Mesendoderm (in vitro differentiated cells): ENCODE measurements around the gene CSF3R.

Experiments used
- DNase-seq: peaks from one replicate; pipeline ENCODE4 v3.0.0; 2013
- H2AK5ac ChIP-seq: 2 replicates; pipeline ENCODE4 v1.6.1; 2013; ENCODE audit warnings: low read length, inconsistent platforms
- H2BK120ac ChIP-seq: 2 replicates; pipeline ENCODE4 v1.6.1; 2013; ENCODE audit warnings: low read depth, mild to moderate bottlenecking, low read length, moderate library complexity, mixed read lengths
- H2BK15ac ChIP-seq: replicated peaks from 2 replicates; pipeline ENCODE4 v1.6.1; 2013; ENCODE audit warnings: low read depth, mild to moderate bottlenecking, moderate library complexity
- H2BK5ac ChIP-seq: 2 replicates; pipeline ENCODE4 v1.6.1; 2013; ENCODE audit warnings: low read length, inconsistent platforms
- H3K18ac ChIP-seq: 2 replicates; pipeline ENCODE4 v1.6.1; 2013; ENCODE audit warnings: mild to moderate bottlenecking, low read length, mixed read lengths
- H3K23ac ChIP-seq: one replicate; pipeline ENCODE4 v1.6.1; 2013; ENCODE audit warnings: low read length
- H3K27ac ChIP-seq: 2 replicates; pipeline ENCODE4 v1.5.1; 2013; ENCODE audit warnings: low read depth, mild to moderate bottlenecking, inconsistent platforms, low read length, moderate library complexity
- H3K27me3 ChIP-seq: 2 replicates; pipeline ENCODE4 v1.6.1; 2013; ENCODE audit warnings: low read length, control low read depth, mild to moderate bottlenecking, inconsistent platforms; ENCODE audit not compliant: insufficient read depth, poor library complexity
- H3K36me3 ChIP-seq: 2 replicates; pipeline ENCODE4 v1.6.1; 2013; ENCODE audit warnings: low read length, inconsistent platforms; ENCODE audit not compliant: control insufficient read depth, insufficient read depth
- H3K4ac ChIP-seq: one replicate; pipeline ENCODE4 v1.6.1; 2013; ENCODE audit warnings: low read depth, mild to moderate bottlenecking, low read length, moderate library complexity
- H3K4me1 ChIP-seq: 2 replicates; pipeline ENCODE4 v1.6.1; 2013; ENCODE audit warnings: low read depth, low read length, inconsistent platforms; ENCODE audit not compliant: control insufficient read depth
- H3K4me2 ChIP-seq: 2 replicates; pipeline ENCODE4 v1.6.1; 2013; ENCODE audit warnings: low read length
- H3K4me3 ChIP-seq: 2 replicates; pipeline ENCODE4 v1.5.1; 2013; ENCODE audit warnings: mild to moderate bottlenecking, low read length
- H3K56ac ChIP-seq: one replicate; pipeline ENCODE4 v1.6.1; 2013; ENCODE audit warnings: low read length
- H3K79me1 ChIP-seq: 2 replicates; pipeline ENCODE4 v1.6.1; 2013; ENCODE audit warnings: low read length, inconsistent platforms
- H3K79me2 ChIP-seq: 2 replicates; pipeline ENCODE4 v1.6.1; 2013; ENCODE audit warnings: mild to moderate bottlenecking, low read length; ENCODE audit not compliant: control insufficient read depth, insufficient read depth
- H3K9ac ChIP-seq: 2 replicates; pipeline ENCODE4 v1.6.1; 2013; ENCODE audit warnings: low read length, inconsistent platforms
- H4K5ac ChIP-seq: one replicate; pipeline ENCODE4 v1.6.1; 2013; ENCODE audit warnings: low read length
- H4K8ac ChIP-seq: one replicate; pipeline ENCODE4 v1.6.1; 2013; ENCODE audit warnings: low read depth, mild to moderate bottlenecking, control low read depth, low read length, moderate library complexity
- WGBS: extraction: QIAGEN DNeasy Blood & Tissue Kit; methylation state at CpG from one replicate; pipeline ENCODE4 v1.1.7; 2013; ENCODE audit warnings: low lambda C conversion rate, missing lambda C conversion rate; ENCODE audit not compliant: insufficient coverage; ENCODE audit errors: extremely low coverage; 5-methylcytosine and 5-hydroxymethylcytosine counted together

Gene CSF3R

GRCh38 chr1:36433102-36433501 lies 49.6 kb downstream of the CSF3R start:
- Histone ChIP-seq H3K56ac (no peak overlapping the region), H3K36me3 (no peaks in the 10 kb centered on the region), H3K4ac (no peak overlapping the region), H2BK15ac (no peak overlapping the region), H3K27me3 (no peaks in the 10 kb centered on the region), H3K18ac (no peak overlapping the region), H3K9ac (no peak overlapping the region), H3K4me2 (no peak overlapping the region), H2BK120ac (no peak overlapping the region), H3K4me1 (no peaks in the 10 kb centered on the region), H3K27ac (no peak overlapping the region), H3K4me3 (no peak overlapping the region), H4K8ac (no peak overlapping the region), H3K23ac (no peak overlapping the region), H3K79me1 (no peaks in the 10 kb centered on the region), H2AK5ac (no peak overlapping the region), H2BK5ac (no peak overlapping the region), H4K5ac (no peak overlapping the region), H3K79me2 (no peaks in the 10 kb centered on the region)
- WGBS, result no CpG with 5 or more reads among the region's 1 CpG
- DNase-seq, result no peak

GRCh38 chr1:36432616-36433015 lies 50.1 kb downstream of the CSF3R start:
- Histone ChIP-seq H4K8ac (no peak overlapping the region), H3K4me2 (no peak overlapping the region), H3K4ac (no peak overlapping the region), H3K9ac (no peak overlapping the region), H3K27ac (no peak overlapping the region), H2BK15ac (no peak overlapping the region), H2AK5ac (no peak overlapping the region), H3K79me2 (no peaks in the 10 kb centered on the region), H2BK120ac (no peak overlapping the region), H3K36me3 (no peaks in the 10 kb centered on the region), H3K79me1 (no peaks in the 10 kb centered on the region), H3K27me3 (no peaks in the 10 kb centered on the region), H3K4me1 (no peaks in the 10 kb centered on the region), H3K18ac (no peak overlapping the region), H2BK5ac (no peak overlapping the region), H3K23ac (no peak overlapping the region), H3K4me3 (no peak overlapping the region), H4K5ac (no peak overlapping the region), H3K56ac (no peak overlapping the region)
- DNase-seq, result no peak
- no CpG with 5 or more reads among the region's 4 CpGs for WGBS

GRCh38 chr1:36425791-36426190 lies 56.9 kb downstream of the CSF3R start:
- Histone ChIP-seq H3K27ac (no peak overlapping the region), H2BK5ac (no peak overlapping the region)
- WGBS, result no CpG with 5 or more reads among the region's 4 CpGs

GRCh38 chr1:36421649-36422048 lies 61.1 kb downstream of the CSF3R start:
- Histone ChIP-seq H3K4ac (no peak overlapping the region), H4K8ac (no peak overlapping the region), H3K27ac (no peak overlapping the region), H3K9ac (no peak overlapping the region), H2AK5ac (no peak overlapping the region), H4K5ac (no peak overlapping the region), H3K4me2 (no peak overlapping the region), H3K27me3 (no peaks in the 10 kb centered on the region), H3K56ac (no peak overlapping the region), H2BK120ac (no peak overlapping the region), H3K79me1 (no peaks in the 10 kb centered on the region), H2BK5ac (no peak overlapping the region), H3K23ac (no peak overlapping the region), H3K79me2 (no peaks in the 10 kb centered on the region), H3K4me1 (no peaks in the 10 kb centered on the region), H3K18ac (no peak overlapping the region), H3K4me3 (no peak overlapping the region), H3K36me3 (no peaks in the 10 kb centered on the region), H2BK15ac (no peak overlapping the region)
- WGBS, result no CpG with 5 or more reads among the region's 7 CpGs
- no peak for DNase-seq

More at GRCh38 chr1:36425791-36426190, 56.9 kb downstream of the CSF3R start:
- no peak overlapping the region for H3K18ac ChIP-seq
- H3K9ac ChIP-seq, result no peak overlapping the region
- no peaks in the 10 kb centered on the region for H3K36me3 ChIP-seq
- no peak overlapping the region for H3K4ac ChIP-seq
- no peak for DNase-seq
- H2AK5ac ChIP-seq, result no peak overlapping the region
- no peak overlapping the region for H4K5ac ChIP-seq
- H3K4me3 ChIP-seq, result no peak overlapping the region
- no peak overlapping the region for H3K4me2 ChIP-seq
- no peak overlapping the region for H4K8ac ChIP-seq
- no peak overlapping the region for H3K23ac ChIP-seq
- no peaks in the 10 kb centered on the region for H3K4me1 ChIP-seq
- H3K79me1 ChIP-seq, result no peaks in the 10 kb centered on the region
- H3K56ac ChIP-seq, result no peak overlapping the region
- H3K27me3 ChIP-seq, result no peaks in the 10 kb centered on the region
- no peak overlapping the region for H2BK120ac ChIP-seq
- no peak overlapping the region for H2BK15ac ChIP-seq
- H3K79me2 ChIP-seq, result no peaks in the 10 kb centered on the region

- no peak overlapping the region for H4K5ac ChIP-seq
- no peaks in the 10 kb centered on the region for H3K79me2 ChIP-seq
- H3K4me1 ChIP-seq, result no peaks in the 10 kb centered on the region
- no peak overlapping the region for H3K23ac ChIP-seq
- H2BK5ac ChIP-seq, result no peak overlapping the region
- H2BK120ac ChIP-seq, result no peak overlapping the region
- H3K27ac ChIP-seq, result no peak overlapping the region
- no peak overlapping the region for H2BK15ac ChIP-seq
- H3K4me2 ChIP-seq, result no peak overlapping the region
- H2AK5ac ChIP-seq, result no peak overlapping the region
- H3K79me1 ChIP-seq, result no peaks in the 10 kb centered on the region
- no peak overlapping the region for H3K4ac ChIP-seq
- H3K36me3 ChIP-seq, result no peaks in the 10 kb centered on the region
- no peak overlapping the region for H3K9ac ChIP-seq
- peak overlapping the region; percentile 62 for H3K56ac ChIP-seq
- no CpG with 5 or more reads among the region's 13 CpGs for WGBS
- no peak overlapping the region for H3K18ac ChIP-seq
- no peaks in the 10 kb centered on the region for H3K27me3 ChIP-seq
- no peak overlapping the region for H3K4me3 ChIP-seq
- peak; percentile 89 for DNase-seq
- H4K8ac ChIP-seq, result no peak overlapping the region
These were observed 61.8 kb downstream of the CSF3R start for GRCh38 chr1:36420836-36421317.

GRCh38 chr1:36420409-36420808 lies 62.3 kb downstream of the CSF3R start:
- no peak overlapping the region for H2AK5ac ChIP-seq

More at GRCh38 chr1:36420409-36420808, 62.3 kb downstream of the CSF3R start:
- Histone ChIP-seq H3K9ac (no peak overlapping the region), H3K23ac (no peak overlapping the region), H2BK120ac (no peak overlapping the region), H3K79me2 (no peaks in the 10 kb centered on the region), H3K27me3 (no peaks in the 10 kb centered on the region), H3K4me1 (no peaks in the 10 kb centered on the region), H3K56ac (no peak overlapping the region), H2BK5ac (no peak overlapping the region), H3K79me1 (no peaks in the 10 kb centered on the region), H3K18ac (no peak overlapping the region), H3K27ac (no peak overlapping the region), H4K8ac (no peak overlapping the region), H2BK15ac (no peak overlapping the region), H3K36me3 (no peaks in the 10 kb centered on the region), H3K4ac (no peak overlapping the region), H3K4me2 (no peak overlapping the region), H4K5ac (no peak overlapping the region), H3K4me3 (no peak overlapping the region)
- no CpG with 5 or more reads among the region's 5 CpGs for WGBS
- DNase-seq, result no peak
